Measurements from ENCODE around the gene PUM2.

DNA sequence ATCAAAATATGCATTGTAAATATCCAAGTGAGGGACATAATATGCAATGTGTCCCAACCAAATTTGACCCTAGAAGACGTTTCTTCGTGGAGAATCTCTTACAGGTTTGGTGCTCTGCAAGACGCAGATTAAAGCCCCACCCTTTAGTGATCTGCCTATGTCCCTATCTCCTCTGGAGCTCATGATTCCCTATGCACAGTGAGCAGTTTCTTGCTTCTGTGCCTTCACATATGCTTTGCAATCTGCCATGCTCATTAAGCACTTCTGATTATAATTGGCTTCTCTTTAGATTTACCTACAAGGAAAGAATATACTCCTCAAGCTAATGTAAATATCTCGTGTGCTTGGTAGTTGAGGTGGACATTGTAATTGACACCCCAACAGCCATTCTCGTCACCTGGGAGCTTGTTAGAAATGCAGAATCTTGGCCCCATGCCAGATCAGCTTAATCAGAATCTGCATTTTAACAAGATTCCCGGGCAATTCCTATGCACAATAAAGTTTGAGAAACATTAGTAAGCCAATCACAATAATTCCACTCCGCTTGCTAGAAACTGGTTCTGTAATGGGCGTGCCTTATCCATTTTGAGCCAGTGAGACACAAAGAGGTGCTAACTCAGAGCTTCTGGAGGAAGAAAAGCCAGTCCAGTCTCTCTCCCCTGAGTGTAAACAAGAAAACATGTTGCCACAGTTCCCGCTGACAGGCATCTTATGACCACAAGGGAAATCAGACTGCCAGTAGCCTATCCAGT is 2.8 kb upstream of the PUM2 start:
- no peak for TF ChIP-seq LEF1 (IDR thresholded peaks at IDR 0.05; ENCODE audit: borderline replicate concordance)
- TF ChIP-seq SP1 (IDR thresholded peaks at IDR 0.05): no peak
- TF ChIP-seq NFRKB (IDR thresholded peaks at IDR 0.05): no peak
- TF ChIP-seq FOXK2 (IDR thresholded peaks at IDR 0.05): no peak
- no peak for TF ChIP-seq FOXM1 (IDR thresholded peaks at IDR 0.05; ENCODE audit: borderline replicate concordance)
- TF ChIP-seq BHLHE40 (IDR thresholded peaks at IDR 0.05; ENCODE audit: borderline replicate concordance): no peak
- no peak for TF ChIP-seq SUZ12 (IDR thresholded peaks at IDR 0.05)
- no peak for TF ChIP-seq HDGF (IDR thresholded peaks at IDR 0.05; ENCODE audit: borderline replicate concordance)
- TF ChIP-seq, protein P1, sequence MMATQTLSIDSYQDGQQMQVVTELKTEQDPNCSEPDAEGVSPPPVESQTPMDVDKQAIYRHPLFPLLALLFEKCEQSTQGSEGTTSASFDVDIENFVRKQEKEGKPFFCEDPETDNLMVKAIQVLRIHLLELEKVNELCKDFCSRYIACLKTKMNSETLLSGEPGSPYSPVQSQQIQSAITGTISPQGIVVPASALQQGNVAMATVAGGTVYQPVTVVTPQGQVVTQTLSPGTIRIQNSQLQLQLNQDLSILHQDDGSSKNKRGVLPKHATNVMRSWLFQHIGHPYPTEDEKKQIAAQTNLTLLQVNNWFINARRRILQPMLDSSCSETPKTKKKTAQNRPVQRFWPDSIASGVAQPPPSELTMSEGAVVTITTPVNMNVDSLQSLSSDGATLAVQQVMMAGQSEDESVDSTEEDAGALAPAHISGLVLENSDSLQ (IDR thresholded peaks at IDR 0.05): no peak
- no peak for TF ChIP-seq ZNF384 (IDR thresholded peaks at IDR 0.05)
